Activated T-cell treated with anti-CD3 and anti-CD28 coated beads, Interleukin-2, amount 50 U/mL, for 24 hours (primary cell): ENCODE measurements around the gene NCSTN.
A peak's percentile ranks its signal among the peaks of the same experiment; 100 is the strongest.
"Not testable (repeated sequence)": the region's sequence is repeated elsewhere in the genome, so short reads cannot be mapped to it uniquely, and the experiment has no call there.

Experiments used
- DNase-seq: peaks from one replicate; pipeline ENCODE4 v3.0.0-alpha.2; 2020
- H3K27ac Mint-ChIP-seq: 2 replicates; pipeline ENCODE4 v1.8.0; 2020; ENCODE audit warnings: mild to moderate bottlenecking, mixed read lengths
- H3K27me3 Mint-ChIP-seq: 2 replicates; pipeline ENCODE4 v1.8.0; 2020; ENCODE audit warnings: mixed read lengths
- H3K36me3 Mint-ChIP-seq: 2 replicates; pipeline ENCODE4 v1.8.0; 2020; ENCODE audit warnings: low read depth, mixed read lengths
- H3K4me1 Mint-ChIP-seq: 2 replicates; pipeline ENCODE4 v1.8.0; 2020; ENCODE audit warnings: low read depth, mixed read lengths
- H3K4me3 Mint-ChIP-seq: 2 replicates; pipeline ENCODE4 v1.8.0; 2020; ENCODE audit warnings: mild to moderate bottlenecking, moderate library complexity, mixed read lengths
- H3K9me3 Mint-ChIP-seq: 2 replicates; pipeline ENCODE4 v1.8.0; 2020; ENCODE audit warnings: mixed read lengths

Gene NCSTN

DNA sequence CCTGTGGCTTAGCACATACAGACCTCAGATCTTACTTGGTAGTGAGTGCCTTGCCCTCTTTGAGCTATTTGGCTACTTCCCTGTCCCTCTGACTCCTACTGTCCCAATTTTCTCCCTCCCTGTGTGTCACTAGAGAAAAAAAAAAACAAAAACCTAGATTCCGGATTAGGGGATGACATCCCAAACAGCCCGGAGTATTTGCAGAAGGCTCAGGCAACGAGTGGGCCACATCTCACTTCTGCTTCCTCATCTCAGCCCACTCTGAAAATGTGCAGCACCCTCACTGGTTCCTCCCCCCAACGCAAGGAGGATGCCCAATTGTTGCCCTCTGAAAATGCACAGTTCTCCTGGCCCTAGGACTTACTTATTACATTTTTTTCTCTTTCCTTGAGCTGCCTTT is 28.6 kb downstream of the NCSTN start:
- Mint-ChIP-seq H3K4me1 (peaks cover 13% of the 10 kb centered on the region), H3K4me3 (no peak overlapping the region), H3K27ac (no peak overlapping the region), H3K9me3 (no peaks in the 10 kb centered on the region), H3K27me3 (peaks cover 3% of the 10 kb centered on the region), H3K36me3 (no peaks in the 10 kb centered on the region)
- DNase-seq: no peak

DNA sequence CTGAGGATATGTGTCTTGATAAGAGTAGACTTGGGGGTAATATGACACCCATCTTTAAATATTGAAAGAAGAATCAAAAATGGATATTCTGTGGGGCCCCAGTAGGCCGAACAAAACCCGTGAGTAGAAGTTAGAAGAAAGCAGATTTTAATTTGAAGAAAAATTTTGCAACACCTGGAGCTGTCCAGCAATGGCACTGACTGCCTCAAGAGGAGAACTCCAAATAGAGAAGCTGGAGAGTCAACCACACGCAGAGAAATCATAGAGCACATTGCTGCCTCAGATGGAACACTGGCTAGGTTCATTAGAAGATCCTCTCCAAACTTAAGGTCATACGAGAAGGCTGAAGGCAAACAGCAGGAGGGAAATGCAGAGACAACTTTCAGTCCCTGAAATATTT is 30.5 kb downstream of the NCSTN start:
- Mint-ChIP-seq H3K27me3 (peaks cover 3% of the 10 kb centered on the region), H3K4me1 (peaks cover 15% of the 10 kb centered on the region), H3K36me3 (no peaks in the 10 kb centered on the region), H3K4me3 (no peak overlapping the region), H3K27ac (no peak overlapping the region), H3K9me3 (no peaks in the 10 kb centered on the region)
- DNase-seq: no peak

DNA sequence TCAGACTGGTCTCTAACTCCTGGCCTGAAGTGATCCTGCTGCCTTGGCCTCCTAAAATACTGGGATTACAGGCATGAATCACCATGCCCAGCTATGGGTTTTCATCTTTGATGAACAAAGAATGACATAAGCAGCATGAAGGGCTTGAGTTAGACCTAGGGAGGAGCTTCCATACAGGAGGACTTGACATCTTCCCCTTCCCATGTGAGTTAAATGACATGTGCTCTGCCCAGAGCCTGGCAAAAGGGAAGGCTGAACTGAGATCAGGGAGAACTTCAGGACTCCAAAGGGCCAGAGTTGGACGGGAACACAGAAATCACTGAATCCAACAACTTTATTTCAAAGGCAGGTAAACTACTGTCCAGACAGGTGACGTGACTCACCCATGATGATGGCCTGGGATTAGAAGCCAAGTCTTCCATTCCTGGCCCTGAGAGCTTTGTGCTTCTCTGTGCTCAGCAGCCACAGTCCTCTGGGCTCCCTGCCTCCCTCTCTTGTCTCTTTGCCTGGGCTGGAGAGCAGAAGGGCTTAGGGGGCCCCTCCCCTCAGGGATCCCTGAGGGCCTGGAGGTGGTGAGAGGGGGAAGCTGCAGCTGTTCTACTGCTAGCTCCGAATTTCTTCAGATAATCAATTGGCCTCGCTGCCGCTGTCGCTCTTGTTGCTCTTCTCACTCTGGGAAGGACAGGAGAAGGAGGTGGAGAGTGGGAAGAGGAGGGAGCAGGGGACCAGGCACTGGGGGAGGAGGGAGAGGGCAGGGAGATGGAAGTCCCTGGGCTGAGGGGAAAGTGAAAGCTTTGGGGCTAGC is 31.3 kb downstream of the NCSTN start:
- Mint-ChIP-seq H3K4me1 (peaks cover 15% of the 10 kb centered on the region), H3K9me3 (no peaks in the 10 kb centered on the region), H3K36me3 (no peaks in the 10 kb centered on the region), H3K27ac (no peak overlapping the region), H3K27me3 (peaks cover 3% of the 10 kb centered on the region), H3K4me3 (no peak overlapping the region)
- DNase-seq: no peak

DNA sequence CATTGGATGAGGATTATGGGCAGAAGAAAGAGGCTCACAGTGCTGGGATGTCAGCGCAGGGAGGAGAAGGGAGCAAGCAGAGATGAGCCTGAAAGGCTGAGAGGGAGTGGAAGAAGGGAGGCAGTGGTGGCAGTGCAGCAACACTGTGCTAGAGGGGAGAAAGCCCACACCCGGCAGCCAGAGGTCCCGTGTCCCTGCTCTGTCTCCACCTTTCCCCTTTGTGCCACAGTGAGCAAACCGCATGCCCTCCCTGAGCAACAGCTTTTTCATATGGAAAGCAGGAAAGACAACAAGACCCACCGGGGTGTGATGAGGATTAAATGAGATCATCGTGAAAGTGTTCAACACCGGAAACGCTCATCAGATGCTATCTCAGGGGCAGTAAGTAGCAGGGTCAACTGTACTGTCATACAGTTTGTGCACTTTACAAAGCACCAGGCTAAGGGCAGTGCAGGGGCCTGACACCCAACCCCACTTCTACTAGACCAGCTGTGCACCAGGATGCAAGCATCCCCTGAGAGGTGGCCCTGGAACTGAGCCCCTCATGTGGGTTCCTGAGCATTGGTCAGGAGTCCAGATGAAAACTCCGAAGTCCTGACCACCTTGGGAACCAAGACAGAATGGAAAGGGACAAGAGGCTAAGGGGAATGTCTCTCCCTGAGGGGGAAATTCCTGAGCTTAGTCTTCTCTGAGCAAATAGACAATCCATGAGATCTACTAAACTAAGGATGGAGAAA is 32.8 kb downstream of the NCSTN start:
- no peaks in the 10 kb centered on the region for H3K9me3 Mint-ChIP-seq
- H3K36me3 Mint-ChIP-seq: no peaks in the 10 kb centered on the region
- H3K4me3 Mint-ChIP-seq: no peak overlapping the region
- H3K4me1 Mint-ChIP-seq: peaks cover 15% of the 10 kb centered on the region
- H3K27ac Mint-ChIP-seq: peak overlapping the region; percentile 47
- DNase-seq: no peak
- H3K27me3 Mint-ChIP-seq: peaks cover 3% of the 10 kb centered on the region

DNA sequence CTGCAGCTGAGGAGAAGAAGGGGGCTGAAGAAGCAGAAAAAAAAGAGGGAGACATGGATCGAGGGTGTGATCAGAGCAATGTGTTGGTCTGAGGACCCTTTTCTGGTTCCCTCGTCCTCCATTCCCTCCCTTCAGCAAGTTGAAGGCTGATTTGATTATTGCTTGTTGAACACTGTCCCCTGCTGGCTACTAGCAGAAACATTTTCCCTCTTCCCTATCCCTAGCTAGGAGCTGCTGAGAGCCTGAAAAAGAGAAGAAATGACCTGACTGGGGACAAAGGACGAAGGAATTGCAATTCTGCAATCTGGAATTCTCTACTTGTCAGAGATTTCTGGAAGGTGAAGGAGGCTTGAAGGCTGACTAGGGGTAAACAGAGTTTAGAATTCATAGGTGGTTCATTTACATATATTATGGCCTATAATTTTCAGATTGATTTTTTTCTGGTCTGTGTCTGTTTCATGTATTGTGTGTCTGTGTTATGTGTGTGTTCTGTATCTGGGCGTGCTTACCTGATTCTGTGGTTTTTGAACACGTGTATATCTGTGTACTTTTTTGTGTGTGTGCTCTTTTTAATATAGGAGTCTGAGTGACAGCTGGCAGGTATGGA is 33.4 kb downstream of the NCSTN start:
- no peaks in the 10 kb centered on the region for H3K36me3 Mint-ChIP-seq
- H3K4me1 Mint-ChIP-seq: peaks cover 15% of the 10 kb centered on the region
- H3K4me3 Mint-ChIP-seq: no peak overlapping the region
- H3K27ac Mint-ChIP-seq: no peak overlapping the region
- peaks cover 3% of the 10 kb centered on the region for H3K27me3 Mint-ChIP-seq
- DNase-seq: no peak
- H3K9me3 Mint-ChIP-seq: no peaks in the 10 kb centered on the region

DNA sequence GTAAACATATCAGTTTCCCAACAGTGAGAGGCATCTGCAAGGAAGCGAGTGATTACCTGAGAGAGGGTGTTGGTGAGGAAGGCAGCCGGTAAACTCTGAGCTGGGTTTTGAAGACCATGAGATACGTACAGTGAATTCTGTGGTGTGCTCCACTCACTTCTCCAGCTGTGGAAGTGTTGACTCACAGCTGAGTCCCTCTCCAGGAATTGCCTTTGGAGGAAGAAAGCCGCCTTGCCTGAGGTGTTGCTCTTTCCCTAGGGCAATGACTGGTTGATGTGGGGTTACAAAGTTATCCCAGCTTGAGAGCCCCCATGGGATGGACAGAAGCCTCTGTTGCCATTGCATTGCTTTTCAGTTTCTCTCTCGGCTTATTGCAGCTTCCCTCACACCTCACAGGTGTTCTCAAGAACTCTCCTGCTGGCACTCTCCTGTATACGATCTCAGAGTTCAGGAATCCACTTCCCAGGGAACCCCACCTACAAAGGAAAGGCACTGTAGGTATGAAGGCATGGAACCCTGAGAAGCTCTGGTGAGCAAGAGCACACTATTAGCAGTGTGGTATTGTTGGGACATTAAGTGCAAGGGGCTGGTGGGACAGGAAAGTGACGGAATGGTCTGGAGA is 34.5 kb downstream of the NCSTN start:
- Mint-ChIP-seq H3K27ac (no peak overlapping the region), H3K36me3 (no peaks in the 10 kb centered on the region), H3K27me3 (peaks cover 3% of the 10 kb centered on the region), H3K9me3 (no peaks in the 10 kb centered on the region), H3K4me3 (no peak overlapping the region), H3K4me1 (peaks cover 15% of the 10 kb centered on the region)
- DNase-seq: no peak

DNA sequence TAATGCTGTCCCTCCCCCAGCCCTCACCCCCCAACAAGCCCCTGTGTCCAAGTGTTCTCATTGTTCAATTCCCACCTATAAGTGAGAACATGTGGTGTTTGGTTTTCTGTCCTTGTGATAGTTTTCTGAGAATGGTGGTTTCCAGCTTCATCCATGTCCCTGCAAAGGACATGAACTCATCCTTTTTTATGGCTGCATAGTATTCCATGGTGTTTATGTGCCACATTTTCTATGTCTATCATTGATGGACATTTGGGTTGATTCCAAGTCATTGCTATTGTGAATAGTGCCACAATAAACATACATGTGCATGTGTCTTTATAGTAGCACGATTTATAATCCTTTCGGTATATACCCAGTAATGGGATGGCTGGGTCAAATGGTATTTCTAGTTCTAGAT is 41.6 kb downstream of the NCSTN start:
- H3K27me3 Mint-ChIP-seq, DNase-seq, H3K9me3 Mint-ChIP-seq: not testable (repeated sequence)

DNA sequence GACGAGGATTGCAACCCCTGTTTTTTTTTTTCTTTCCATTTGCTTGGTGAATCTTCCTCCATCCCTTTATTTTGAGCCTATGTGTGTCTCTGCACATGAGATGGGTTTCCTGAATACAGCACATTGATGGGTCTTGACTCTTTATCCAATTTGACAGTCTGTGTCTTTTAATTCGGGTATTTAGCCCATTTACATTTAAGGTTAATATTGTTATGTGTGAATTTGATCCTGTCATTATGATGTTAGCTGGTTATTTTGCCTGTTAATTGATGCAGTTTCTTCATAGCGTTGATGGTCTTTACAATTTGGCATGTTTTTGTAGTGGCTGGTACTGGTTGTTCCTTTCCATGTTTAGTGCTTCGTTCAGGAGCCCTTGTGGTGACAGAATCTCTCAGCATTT is 45.2 kb downstream of the NCSTN start:
- not testable (repeated sequence) for H3K36me3 Mint-ChIP-seq, H3K4me1 Mint-ChIP-seq, H3K9me3 Mint-ChIP-seq, H3K27ac Mint-ChIP-seq, H3K4me3 Mint-ChIP-seq, DNase-seq, H3K27me3 Mint-ChIP-seq

More for the DNA sequence above, 41.6 kb downstream of the NCSTN start:
- H3K27ac Mint-ChIP-seq, H3K36me3 Mint-ChIP-seq, H3K4me3 Mint-ChIP-seq, H3K4me1 Mint-ChIP-seq: not testable (repeated sequence)

DNA sequence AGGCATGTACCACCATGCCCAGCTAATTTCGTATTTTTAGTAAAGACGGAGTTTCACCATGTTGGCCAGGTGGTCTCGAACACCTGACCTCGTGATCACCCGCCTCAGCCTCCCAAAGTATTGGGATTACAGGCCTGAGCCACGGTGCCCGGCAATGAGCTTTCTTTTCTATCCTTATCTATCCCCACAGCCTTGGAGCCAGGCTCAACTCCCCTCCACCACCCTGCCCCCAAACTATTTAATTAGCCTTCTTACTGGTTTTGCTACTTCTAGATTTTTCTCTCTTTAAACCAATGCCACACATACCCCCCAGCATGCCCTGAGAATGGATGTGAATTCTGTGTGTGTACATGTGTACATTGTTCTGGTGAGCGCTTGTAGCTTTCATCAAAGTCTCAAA is 51.5 kb downstream of the NCSTN start:
- peaks cover 10% of the 10 kb centered on the region for H3K27me3 Mint-ChIP-seq
- H3K4me3 Mint-ChIP-seq: no peak overlapping the region
- DNase-seq: no peak
- H3K27ac Mint-ChIP-seq: no peak overlapping the region
- no peaks in the 10 kb centered on the region for H3K9me3 Mint-ChIP-seq
- no peaks in the 10 kb centered on the region for H3K4me1 Mint-ChIP-seq
- H3K36me3 Mint-ChIP-seq: no peaks in the 10 kb centered on the region

DNA sequence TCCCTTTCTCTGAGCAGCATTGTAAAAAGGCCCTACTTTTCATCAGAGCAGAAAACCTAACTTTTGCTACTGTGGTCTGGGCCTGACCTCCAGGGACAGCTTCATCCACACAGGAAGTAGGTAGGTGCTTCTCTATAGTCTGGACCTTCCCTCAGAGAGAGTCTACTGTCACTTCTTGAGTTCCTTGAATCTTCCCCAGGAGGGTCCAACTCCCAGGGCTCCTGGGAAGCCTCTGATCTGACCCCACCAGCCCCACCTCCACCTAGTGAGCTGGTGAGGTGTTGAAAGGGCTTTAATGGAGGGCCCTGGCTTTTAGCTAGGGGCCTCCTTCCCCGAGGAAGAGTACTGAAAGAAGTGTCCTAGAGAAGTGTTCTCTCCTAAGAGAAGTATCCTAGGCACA is 54.5 kb downstream of the NCSTN start:
- H3K4me3 Mint-ChIP-seq: no peak overlapping the region
- H3K27ac Mint-ChIP-seq: no peak overlapping the region
- H3K9me3 Mint-ChIP-seq: no peaks in the 10 kb centered on the region
- H3K4me1 Mint-ChIP-seq: peaks cover 3% of the 10 kb centered on the region
- peaks cover 25% of the 10 kb centered on the region for H3K27me3 Mint-ChIP-seq
- H3K36me3 Mint-ChIP-seq: no peaks in the 10 kb centered on the region
- no peak for DNase-seq

DNA sequence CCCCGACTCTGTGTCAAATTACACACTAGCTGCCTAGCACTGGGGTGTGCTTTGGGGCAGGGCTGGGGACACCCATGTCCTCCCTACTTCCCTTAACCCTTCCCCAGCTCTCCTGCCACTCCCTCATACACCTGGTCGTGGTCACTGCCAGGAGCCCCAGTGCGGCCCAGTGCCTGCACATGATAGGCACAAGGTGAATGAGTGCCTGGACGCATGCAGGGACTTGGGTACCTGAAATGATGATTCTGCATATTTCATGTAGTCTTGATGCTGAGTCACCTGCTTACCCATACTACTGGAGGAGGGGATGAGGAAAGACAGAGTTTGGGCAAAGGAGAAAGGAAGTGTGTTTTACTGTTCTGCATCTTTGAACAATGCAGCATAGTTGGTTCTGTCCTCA is 55.6 kb downstream of the NCSTN start:
- peaks cover 28% of the 10 kb centered on the region for H3K27me3 Mint-ChIP-seq
- DNase-seq: no peak
- no peaks in the 10 kb centered on the region for H3K9me3 Mint-ChIP-seq
- H3K27ac Mint-ChIP-seq: no peak overlapping the region
- no peaks in the 10 kb centered on the region for H3K36me3 Mint-ChIP-seq
- H3K4me1 Mint-ChIP-seq: peaks cover 3% of the 10 kb centered on the region
- H3K4me3 Mint-ChIP-seq: no peak overlapping the region

DNA sequence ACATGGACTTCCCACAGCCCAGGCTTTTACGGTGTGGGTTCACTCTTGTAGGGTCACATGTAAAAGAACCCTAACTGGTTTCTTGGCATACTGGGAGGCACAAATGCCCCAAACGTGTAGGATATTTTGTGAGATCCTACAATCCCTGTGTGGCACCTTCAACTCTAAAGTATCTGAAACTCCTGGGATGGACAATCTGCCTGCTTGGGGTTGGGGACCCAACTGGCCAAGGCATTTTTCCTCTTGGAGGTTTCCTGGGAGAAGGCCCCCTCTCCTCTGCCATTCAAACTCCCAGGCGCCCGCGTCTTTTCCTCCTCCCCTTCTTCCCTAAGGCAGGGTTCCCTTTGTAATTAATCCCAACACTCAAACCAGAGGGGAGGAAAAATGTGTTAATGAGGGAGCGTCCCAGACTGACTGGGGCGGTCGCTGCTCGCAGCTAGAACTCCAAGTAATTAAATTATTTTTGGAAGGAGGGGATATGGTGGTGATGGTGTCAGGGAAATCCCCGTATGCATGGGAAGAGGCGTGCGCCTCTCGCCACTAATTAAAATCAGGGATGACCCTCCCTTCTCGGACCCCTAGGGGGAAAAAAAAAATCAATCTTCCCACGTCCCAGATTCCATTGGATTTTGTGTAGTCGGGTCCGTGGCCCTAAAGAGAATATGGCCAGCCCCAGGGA is 56.5 kb downstream of the NCSTN start:
- Mint-ChIP-seq H3K4me3 (peak overlapping the region; percentile 42), H3K9me3 (no peaks in the 10 kb centered on the region), H3K27me3 (peaks cover 28% of the 10 kb centered on the region), H3K27ac (no peak overlapping the region), H3K36me3 (no peaks in the 10 kb centered on the region), H3K4me1 (peaks cover 3% of the 10 kb centered on the region)
- DNase-seq: no peak

DNA sequence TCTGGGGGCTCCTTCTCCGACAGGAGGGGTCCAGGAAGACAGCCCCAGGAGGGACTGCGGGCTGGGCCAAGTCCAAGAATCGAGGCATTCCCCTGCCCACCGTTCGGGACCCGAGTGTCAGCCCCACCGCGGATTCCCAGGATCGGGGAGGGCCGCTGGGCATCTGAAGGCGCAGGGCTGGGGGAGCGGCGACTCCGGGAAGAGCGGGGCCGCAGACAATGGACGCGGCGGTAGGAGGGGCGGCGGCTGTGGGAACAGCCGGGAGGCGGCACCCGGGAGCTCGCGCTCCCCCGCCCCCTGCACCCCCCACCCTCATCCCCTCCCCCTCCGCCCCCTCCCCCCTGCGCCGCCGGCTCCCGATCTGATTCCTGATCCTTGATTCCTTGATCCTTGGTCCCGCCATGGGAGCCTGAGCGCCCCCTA is 57.1 kb downstream of the NCSTN start, which contains the start of gene VANGL2:
VANGL2 (plus strand) TSS at position 342 of the 423 bp plus-strand sequence. CDS start 15,274 bp downstream, outside the sequence.
- peaks cover 28% of the 10 kb centered on the region for H3K27me3 Mint-ChIP-seq
- H3K4me3 Mint-ChIP-seq: peak within 1 kb of the TSS; percentile 48
- DNase-seq: peak; percentile 64
- H3K27ac Mint-ChIP-seq: no peak within 1 kb of the TSS
- H3K9me3 Mint-ChIP-seq: no peaks in the 10 kb centered on the region
- peaks cover 3% of the 10 kb centered on the region for H3K4me1 Mint-ChIP-seq
- H3K36me3 Mint-ChIP-seq: no peaks in the 10 kb centered on the region
